Renal cortex interstitium (tissue), 15 donors: ENCODE measurements around the gene PACSIN1. TPM values are rescaled to one million over a fixed set of nuclear protein-coding genes. Genes with fewer than 3 reads are reported as not detected.
A peak's percentile ranks its signal among the peaks of the same experiment; 100 is the strongest.

Experiments used
- DNase-seq, 11 donors: peaks; one replicate each; pipeline ENCODE4 v3.0.0-alpha.2; 2013; ENCODE audit warnings: low read depth in 9 of 11, low spot score in 4 of 11; ENCODE audit errors: extremely low read depth in 1 of 11
- long read RNA-seq, 16 experiments: transcript quantifications; one replicate each; lab custom pipeline, GENCODE V29; 2026
- polyA plus RNA-seq, 3 donors: library from polyadenylated mRNA; unstranded; fragments of 120-200 nt; gene quantifications; one replicate each; pipeline ENCODE4 v1.2.1, GENCODE V29; 2013; ENCODE audit not compliant: insufficient read length in 3 of 3

Gene PACSIN1, protein sequence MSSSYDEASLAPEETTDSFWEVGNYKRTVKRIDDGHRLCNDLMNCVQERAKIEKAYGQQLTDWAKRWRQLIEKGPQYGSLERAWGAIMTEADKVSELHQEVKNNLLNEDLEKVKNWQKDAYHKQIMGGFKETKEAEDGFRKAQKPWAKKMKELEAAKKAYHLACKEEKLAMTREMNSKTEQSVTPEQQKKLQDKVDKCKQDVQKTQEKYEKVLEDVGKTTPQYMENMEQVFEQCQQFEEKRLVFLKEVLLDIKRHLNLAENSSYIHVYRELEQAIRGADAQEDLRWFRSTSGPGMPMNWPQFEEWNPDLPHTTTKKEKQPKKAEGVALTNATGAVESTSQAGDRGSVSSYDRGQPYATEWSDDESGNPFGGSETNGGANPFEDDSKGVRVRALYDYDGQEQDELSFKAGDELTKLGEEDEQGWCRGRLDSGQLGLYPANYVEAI
- 1 to 10 TPM in 1 of 3 donors, under 1 TPM in 2; 0.78 to 1.2 (median 0.92) TPM for polyA plus RNA-seq
- long read RNA-seq, donor 1, partial matches to known transcripts = 0 of 1 reads
- long read RNA-seq, donor 1, other reads (novel, unspliced or antisense) = 0 of 1 reads
- long read RNA-seq, donor 2 = 0 reads
- long read RNA-seq, donor 3, partial matches to known transcripts = 0 of 1 reads
- long read RNA-seq, donor 3, other reads (novel, unspliced or antisense) = 0 of 1 reads
- long read RNA-seq, donor 4 = 0 reads
- long read RNA-seq, donor 5 = 0 reads
- long read RNA-seq, donor 6 = 0 reads
- long read RNA-seq, donor 7 = 0 reads
- long read RNA-seq, donor 8 = 0 reads
- long read RNA-seq, donor 9 = 0 reads
- long read RNA-seq, donor 10 = 0 reads
- long read RNA-seq, donor 11 = 0 reads
- long read RNA-seq, donor 12 = 0 reads
- long read RNA-seq, donor 13 = 0 reads
- long read RNA-seq, donor 14 = 0 reads
- long read RNA-seq, donor 15 = 0 reads
- long read RNA-seq, donor 16 = 0 reads

DNA sequence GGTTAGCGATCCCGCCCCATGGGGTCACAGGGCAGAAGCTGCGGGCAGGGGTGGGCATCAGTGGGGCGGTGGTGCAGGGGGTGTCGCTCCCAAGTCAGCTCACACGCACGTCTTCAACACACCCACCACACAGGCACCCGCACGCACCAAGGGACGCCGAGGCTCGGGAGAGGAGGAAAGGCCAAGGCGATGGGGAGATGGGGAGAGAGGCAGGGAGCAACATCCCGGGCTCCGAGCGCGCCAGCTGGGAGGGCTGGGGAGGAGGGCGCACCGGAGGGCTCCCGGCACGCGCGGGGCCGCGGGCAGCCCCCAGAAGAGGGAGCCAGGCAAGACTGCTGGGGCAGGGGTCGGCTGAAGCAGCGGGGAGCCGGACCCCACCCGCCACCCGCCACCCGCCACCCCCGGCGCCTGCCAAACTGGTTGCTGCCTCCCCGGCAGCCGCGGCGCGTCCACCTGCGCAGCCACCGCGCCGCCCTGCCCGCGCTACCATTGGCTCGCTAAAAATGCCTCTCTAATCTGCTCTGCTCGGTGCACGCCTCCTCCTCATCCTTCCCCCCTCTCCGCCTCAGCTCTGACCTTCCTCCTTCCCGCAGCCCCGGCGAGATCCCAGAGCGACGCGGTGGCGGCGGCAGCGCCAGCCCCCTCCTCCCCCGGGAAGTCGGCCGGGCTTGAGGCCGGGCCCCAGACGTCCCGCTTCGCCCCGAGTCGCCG lies at the start of gene PACSIN1:
Gene PACSIN1 (plus strand): TSS at position 546 of the 711 bp plus-strand sequence. CDS start 60,230 bp downstream, outside the sequence.
- DNase-seq = no peak

DNA sequence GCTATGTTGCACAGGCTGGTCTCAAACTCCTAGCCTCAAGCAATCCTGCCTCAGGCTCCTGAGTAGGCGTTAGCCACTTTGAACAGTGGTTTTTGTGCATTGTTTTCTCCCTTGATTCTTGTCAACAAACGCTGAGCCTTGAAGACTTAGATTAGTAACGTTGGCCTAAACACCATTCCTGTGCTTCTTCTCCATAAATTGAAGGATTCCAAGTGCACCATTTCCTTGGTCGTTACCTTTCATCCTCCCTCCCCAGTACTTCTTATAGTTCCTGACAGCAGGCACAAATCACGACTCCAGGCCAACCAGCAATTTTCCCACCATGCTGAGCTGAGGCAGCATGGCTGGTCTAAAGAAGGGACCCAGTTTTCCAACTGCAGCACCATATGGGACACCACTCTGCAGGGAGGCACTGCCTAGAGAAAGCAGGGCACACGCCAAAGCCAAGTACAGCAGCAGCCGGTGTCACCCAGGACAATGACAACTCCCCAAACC lies 49.0 kb upstream of the PACSIN1 start:
- DNase-seq = no peak

DNA sequence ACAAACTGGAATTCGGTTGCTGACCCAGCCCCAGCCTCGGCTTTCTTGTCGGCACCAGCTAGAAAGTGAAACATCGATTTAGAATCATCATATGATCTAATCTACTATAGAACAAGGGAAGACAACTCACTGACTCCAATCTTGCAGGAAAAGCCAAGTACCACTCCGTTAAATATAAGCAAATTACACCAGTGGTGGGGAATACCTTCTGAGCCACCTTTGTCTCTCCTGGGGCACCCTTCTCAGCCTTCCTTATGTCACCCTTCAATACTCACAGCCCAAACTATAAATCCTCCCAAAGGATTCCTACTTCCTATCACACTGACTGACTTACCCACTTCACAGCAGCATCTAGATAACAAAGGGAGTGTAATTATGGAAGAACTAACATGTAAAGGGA lies 47.5 kb upstream of the PACSIN1 start:
- no peak for DNase-seq

DNA sequence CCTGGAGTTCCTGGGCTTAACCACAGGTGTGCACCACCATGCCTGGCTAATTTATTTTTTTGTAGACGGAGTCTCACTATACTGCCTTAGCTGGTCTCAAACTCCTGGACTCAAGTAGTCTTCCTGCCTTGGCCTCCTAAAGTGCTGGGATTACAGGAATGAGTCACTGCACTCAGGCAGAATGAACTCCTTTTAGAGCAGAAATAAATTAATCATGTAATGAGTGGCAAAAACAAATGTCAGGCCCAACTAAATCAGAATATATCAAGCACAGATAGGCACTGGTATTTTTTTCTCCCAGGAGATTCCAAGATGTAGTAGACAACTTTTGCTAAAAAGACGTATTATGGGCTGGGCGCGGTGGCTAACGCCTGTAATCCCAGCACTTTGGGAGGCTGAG lies 42.6 kb upstream of the PACSIN1 start:
- DNase-seq = no peak

DNA sequence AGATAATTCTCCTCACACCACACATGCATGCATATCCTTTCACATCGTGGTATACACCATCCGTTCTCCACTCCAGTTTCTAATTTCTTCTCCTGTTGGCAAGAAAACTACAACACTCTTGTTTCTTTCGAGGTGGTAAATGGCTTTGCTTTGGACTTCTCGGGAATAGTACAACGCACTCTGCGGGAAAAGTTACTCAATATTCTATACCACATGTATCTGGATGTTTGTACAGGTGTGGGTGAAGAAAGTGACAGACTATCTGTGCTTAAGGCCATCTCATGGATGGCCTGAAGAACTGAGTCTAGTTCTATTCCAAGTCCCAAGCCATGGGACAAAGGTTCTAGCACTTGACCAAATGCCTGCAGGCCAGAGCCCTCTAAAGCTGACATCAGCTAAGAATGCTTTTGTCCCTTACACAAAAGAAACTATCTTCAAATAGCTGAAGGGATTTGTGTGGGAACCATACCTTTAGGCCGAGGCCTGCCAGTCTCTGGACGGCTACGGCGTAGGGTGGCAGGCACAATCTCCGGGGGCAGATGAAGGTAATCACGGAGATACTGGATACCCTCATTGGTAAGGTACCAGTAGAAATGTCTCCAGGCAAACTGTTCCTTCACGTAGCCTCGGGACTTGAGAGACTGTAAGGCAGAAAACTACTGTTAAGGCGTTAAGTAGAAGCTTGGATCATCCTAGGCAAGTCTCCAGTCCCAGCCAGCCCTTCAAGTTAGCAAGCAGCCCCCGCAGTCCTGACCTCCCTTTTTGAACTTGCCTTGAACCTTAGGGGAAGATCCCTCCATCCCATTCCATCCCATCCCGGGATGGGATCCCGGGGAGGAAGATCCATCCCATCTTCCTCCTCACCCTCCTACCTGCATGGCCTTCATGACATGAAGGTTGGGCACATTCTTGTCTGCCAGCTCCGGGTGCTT lies 41.4 kb upstream of the PACSIN1 start:
- DNase-seq = no peak

DNA sequence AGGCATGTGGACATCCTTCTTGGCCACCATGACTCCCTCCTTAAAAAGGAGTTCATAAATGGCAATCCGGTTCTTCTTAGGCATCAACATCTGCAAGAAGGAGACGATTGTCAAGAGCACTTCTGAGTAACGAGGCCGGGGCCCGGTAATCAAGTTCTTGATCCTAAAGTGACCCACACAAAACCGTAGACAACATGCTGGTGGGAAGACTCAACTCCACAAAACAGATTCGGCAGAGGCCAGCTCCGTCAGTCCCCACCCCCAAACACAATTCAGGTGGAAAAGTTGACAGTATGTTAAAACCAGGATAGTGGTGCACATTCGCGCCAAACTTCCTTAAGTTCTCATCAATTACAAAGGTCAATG lies 40.8 kb upstream of the PACSIN1 start:
- DNase-seq = no peak

DNA sequence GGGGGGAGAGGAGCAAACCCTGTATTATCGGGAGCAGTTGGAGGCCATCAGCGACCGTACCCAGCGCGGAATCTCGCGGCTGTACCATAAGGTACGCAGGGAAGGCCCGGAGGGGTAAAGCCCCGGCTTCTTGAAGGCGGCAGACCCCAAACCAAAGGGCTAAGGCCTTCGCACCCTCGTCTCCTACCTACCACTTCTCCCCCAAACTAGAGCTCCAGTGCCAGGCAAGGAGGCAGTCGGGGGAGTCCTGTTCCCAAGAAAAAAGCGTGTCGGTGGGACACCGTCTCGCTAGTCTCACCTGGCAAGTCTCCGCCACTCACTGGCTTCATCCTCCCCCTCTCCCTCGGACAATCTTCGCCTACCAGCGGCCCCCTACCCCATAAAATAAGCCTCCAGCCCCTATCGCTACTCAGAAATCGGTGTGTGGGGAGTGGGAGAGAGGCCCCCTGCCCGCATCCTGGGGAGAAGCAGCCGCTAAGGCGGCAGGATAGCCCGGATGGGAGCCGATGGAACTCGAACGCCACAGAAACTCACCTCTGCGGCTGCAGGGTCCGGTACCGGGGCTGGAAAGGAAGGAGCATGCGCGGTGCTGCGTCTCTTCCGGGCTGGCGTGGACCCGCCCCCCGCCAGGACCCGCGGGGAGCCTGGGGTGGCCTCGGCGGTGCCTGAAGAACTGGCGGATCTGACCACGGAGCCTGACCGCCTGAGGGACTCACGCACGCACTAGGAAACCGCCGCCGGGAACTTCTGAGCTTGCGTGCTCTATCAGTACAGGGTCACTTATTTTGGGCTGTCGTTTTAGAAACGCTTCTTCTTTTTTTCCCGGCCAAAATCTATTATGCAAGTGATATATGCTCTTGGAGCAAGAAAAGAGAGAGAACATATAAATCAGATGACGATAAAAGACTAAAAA lies 40.1 kb upstream of the PACSIN1 start, which contains the start of gene RPS10:
Gene RPS10 (minus strand): TSS at position 572 of the 913 bp plus-strand sequence. CDS start 848 bp downstream, outside the sequence.
- DNase-seq = peak; percentile 80 to 93 (median 90)

DNA sequence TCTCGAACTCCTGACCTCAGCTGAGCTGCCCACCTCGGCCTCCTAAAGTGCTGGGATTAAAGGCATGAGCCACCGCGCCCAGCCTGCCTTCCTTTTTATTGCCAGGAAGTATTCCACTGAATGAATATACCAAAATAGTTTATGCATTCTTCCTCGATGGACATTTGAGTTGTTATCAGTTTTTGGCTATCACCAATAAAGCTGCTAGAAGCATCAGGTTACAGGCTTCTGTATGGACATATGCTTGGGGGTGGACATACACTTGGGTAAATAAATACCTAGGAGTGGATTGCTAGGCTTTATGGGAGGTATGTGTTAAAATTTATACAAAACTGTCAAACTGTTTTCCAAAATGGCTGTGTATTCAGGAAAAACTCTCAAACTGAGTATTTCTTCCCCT lies 30.0 kb upstream of the PACSIN1 start:
- no peak for DNase-seq

DNA sequence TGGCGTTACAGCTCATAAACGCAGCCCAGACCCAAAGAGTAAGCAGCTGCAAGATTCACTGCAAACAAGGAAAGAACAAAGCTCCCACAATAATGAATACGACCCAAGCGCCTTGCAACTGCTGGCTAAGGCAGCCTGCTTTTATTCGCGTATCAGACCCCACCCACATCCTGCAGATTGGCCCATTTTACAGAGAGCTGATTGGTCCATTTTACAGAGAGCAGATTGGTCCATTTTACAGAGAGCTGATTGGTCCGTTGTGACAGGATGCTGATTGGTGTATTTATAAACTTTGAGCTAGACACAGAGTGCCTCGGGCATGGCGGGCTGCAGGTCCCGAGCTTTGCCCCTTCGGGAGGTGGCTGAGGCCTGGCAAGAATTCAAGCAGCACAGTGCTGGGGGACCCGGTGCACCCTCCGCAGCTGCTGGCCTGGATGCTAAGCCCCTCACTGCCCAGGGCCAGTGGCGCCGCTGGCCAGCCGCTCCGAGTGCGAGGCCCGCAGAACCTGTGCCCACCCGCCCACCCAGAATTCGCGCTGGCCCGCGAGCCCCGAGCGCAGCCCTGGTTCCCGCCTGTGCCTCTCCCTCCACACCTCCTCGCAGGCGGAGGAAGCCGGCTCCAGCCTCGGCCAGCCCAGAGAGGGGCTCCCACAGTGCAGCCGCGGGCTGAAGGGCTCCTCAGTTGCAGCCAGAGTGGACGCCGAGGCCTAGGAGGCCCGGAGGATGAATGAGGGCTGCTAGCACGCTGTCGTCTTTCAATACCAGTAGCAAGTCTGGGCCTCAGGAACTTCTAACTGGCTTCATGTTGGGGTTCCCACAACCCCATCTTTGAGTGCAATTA lies 28.9 kb upstream of the PACSIN1 start:
- no peak for DNase-seq

DNA sequence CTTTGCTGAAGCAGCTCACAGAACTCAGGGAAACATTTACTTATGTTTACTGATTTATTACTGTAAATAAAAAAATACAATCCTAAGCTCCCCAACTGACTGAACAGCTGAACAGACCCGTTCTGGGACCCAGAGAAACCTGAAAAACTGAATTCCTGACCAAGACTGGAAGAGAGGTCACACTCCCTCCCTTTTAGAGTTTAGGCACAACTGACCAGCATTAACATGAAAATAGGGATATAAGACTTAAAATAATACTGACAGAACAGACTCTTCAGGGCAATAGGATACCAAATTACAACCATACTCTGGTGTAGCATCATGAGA lies 28.3 kb upstream of the PACSIN1 start:
- DNase-seq = no peak

DNA sequence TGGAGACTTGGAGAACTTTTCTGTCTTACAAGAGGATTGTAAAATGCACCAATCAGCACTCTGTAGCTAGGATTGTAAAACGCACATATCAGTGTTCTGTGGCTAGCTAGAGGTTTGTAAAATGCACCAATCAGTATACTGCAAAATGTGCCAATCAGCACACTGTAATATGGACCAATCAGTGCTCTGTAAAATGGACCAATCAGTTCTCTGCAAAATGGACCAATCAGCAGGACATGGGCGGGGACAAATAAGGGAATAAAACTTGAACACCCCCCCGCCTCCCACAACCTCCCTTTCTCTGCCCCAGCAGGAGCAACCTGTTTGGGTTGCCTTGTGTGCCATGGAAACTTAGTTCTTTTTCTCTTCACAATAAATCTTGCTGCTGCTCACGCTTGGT lies 27.2 kb upstream of the PACSIN1 start:
- DNase-seq = no peak

DNA sequence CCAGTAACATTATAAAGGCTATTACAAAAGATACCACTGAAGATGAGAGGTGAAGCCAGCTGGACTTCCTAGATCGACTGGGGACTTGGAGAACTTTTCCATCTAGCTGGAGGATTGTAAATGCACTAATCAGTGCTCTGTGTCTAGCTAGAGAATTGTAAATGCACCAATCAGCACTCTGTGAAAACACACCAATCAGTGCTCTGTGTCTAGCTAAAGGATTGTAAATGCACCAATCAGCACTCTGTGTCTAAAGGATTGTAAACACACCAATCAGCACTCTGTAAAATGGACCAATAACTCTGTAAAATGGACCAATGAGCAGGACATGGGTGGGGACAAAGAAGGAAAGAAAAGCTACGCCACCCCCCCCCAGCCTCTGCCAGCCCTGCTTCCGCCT lies 26.4 kb upstream of the PACSIN1 start:
- no peak for DNase-seq

DNA sequence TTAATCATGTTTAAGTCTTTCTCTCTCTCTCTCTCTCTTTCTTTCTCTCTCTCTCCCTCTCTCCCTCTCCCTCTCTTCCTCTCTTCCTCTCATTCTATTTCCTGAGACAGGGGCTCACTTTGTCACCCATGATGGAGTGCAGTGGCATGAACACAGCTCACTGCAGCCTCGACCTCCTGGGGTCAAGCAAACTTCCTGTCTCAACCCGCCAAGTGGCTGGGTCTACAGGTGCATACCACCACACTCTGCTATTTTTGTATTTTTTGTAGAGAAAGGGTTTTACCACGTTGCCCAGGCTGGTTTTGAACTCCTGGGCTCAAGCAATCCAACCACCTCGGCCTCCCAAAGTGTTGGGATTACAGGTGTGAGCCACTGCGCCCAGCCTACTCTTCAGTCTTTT lies 24.4 kb upstream of the PACSIN1 start:
- DNase-seq = no peak

DNA sequence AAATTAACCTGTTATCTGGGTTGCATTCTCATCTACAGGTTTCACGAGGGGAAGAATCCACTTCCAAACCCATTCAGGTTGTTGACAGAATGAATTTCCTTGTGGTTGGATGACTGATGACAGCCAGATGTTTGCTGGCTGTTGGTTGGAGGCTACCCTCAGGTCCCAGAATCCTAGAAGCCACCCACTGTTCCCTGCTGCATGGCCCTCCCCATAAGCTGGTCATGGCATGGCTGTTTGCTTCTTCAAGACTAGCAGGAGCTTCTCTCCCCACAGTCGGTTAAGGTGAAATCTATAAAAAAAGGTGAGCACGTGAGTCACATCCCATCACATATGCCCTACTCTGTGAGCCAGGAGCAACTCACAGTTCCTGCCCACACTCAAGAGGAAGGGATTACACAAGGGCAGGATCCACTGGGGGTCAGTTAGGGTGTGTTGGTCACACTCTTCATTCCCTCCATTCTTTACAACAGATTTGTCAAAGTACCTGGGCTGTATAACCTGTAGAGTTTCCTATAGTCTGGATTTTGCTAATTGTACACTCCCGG lies 20.5 kb upstream of the PACSIN1 start:
- no peak for DNase-seq

DNA sequence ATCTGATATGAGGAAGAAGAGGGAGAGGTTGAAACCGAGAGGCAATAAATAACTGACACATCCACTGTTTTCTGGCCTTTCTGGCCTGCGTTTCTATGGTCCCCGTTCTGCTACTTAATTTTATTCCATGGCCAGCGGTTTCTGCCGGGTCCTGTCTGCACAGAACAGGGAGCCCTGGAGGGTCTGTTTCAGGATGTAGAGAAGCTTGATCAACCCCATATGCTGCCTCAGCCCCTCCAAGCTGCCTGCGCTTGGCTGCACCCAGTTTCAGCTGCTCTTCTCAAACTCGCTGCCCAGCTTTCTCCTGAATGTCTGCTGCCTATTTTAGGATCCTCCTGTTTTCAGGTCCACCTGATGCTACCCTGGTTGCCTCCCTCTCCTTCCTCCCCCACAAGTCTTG lies 18.5 kb upstream of the PACSIN1 start:
- peak in 2 of 11 donors; percentile 37 to 63 for DNase-seq

DNA sequence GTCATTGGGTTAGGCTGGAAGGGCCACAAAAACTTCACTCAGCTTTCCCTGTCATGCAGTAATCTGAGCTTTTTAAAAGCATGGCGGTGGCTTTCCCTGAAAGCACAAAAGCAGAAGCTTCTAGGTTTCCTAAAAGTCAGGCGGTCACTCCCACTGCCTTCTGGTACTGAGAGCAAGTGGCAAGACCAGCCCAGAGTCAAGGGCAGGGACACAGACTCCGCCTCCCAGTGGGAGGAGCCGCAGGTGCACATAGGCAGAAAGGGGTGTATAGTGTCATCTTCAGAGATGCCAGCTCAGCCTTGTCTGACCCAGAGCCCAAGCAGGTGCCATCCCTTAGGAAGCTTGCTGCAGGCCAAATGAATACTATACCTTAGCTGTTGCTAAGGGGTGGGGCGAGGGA lies 18.0 kb upstream of the PACSIN1 start:
- peak in 1 of 11 donors; percentile 41 for DNase-seq
